HG03103 (cell line): ENCODE measurements around the gene SLC2A5.

ENCODE experiments used
- ATAC-seq: cut with Tn5 transposase; IDR thresholded peaks from one replicate; pipeline ENCODE4 v1.9.1; 2021; ENCODE audit warnings: low read depth; ENCODE audit not compliant: unreplicated experiment

The SLC2A5 gene

GRCh38 chr1:9093581-9093980 lies 24.1 kb upstream of the SLC2A5 start:
- no peak for ATAC-seq

DNA sequence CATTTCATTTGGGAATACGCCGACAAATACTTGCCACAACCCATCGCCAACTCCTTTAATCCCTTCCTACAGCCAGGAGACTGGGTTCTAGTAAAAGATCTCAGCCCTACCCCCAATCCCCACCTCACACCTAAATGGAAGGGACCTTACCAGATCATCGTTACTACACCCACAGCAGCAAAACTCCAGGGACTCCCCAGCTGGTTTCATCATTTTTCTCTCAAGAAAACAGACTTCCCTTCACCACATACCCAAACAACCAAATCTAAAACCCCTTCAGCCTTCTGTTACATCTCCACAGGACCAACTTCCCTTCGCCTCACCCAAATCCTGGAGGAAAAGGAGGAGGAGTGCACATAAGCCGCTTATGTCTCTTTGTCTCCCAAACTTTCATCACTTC lies 23.7 kb upstream of the SLC2A5 start:
- no peak for ATAC-seq

GRCh38 chr1:9088807-9089206 lies 19.4 kb upstream of the SLC2A5 start:
- no peak for ATAC-seq

DNA sequence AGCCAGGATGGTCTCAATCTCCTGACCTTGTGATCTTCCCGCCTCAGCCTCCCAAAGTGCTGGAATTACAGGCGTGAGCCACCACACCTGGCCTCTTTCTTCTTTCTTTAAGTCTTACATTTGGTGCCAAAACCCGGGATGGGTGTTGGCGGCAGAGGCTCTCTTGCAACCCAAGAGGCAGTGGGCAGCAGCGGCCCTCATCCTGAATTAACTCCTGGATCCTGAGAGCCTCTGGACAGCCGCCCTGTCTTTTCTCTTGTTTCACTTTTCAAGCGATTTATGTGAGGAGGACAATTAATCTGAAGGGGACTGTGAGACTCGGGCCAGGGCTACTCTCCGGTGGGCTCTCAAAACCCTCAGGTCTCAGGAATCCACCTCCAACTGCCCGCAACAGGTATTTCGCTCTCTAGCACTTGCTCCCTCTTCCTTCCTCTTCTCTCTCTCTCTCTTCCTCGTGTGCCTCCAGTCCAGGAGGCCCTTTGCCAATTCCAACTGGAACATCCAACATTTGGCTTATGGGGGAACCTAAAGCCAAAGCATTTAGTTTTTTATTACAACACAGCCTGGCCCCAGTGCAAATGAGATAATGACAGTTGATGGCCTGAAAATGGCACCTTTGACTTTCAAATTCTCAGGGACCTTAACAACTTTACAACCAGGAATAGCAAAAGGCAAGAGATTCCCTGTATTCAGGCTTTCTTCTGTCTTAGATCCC lies 18.1 kb upstream of the SLC2A5 start:
- ATAC-seq = no peak

GRCh38 chr1:9086796-9087195 lies 17.4 kb upstream of the SLC2A5 start:
- no peak for ATAC-seq

DNA sequence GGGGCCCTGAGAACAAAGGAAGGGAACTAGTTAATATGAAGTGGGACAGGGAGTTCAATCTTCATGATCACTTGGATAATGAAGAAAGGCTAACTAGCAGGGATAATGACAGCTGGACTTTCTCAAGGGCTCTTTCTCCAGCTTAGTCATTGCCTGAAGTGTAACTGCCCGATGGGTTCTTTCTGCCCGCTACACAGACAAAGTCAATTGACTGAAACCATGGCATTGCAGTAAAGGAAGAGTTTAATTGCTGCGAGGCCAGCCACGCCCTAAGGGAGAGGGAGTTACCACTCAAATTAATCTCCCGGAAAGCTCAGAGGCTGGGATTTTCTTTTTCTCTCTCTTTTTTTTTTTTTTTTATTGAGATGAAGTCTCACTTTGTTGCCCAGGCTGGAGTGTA lies 16.6 kb upstream of the SLC2A5 start:
- ATAC-seq = no peak

DNA sequence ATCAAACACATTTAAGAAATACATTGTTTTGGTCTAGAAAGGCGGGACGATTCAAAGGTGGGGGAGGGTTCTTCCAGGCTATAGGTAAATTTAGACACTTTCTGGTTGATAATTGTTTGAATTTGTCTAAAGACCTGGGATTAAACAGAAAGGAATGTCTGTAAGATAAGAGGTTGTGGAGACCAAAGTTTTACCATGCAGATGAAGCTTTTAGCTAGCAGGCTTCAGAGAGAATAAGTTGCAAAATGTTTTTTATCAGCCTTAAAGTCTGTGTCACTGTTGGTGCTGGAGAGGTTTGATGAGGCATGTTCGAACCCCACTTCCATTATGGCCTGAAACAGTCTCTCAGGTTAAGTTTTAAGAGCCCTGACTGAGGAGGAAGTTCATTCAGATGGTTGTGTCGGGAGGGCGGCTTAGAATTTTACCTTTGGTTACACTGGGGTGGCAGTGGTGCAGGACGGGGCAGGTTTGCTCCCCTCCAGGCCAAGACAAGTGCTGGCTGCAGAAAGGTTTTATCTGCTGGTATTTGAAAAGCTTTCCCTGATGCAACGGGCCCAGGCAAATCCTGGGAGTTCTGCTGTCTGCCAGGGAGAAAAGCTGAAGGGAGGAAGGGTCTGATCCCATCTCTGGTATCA lies 16.0 kb upstream of the SLC2A5 start:
- no peak for ATAC-seq

DNA sequence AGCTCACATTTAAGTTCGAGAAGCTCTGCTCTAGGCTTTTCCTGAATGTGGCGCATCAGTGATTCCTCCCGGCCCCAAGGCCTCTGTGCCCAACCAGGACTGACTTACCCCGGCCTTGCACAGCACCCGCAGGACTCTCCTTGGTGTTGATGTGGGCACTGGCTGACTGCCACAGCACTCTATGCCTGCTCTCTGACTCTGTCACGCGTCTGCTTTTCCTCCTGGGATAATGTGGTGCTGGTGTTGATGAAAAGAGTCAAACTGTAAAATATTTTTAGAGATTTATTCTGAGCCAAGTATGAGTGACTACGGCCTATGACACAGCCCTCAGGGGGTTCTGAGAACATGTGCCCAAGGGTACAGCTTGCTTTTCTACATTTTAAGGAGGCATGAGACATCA lies 15.5 kb upstream of the SLC2A5 start:
- ATAC-seq = no peak

- ATAC-seq = no peak
Measured at GRCh38 chr1:9081473-9081872, 12.0 kb upstream of the SLC2A5 start.

- ATAC-seq = no peak
Measured at GRCh38 chr1:9080705-9081291, 11.4 kb upstream of the SLC2A5 start.

- no peak for ATAC-seq
Measured at GRCh38 chr1:9079988-9080704, 10.7 kb upstream of the SLC2A5 start.

- no peak for ATAC-seq
Measured at GRCh38 chr1:9078752-9079500, 9.5 kb upstream of the SLC2A5 start.

DNA sequence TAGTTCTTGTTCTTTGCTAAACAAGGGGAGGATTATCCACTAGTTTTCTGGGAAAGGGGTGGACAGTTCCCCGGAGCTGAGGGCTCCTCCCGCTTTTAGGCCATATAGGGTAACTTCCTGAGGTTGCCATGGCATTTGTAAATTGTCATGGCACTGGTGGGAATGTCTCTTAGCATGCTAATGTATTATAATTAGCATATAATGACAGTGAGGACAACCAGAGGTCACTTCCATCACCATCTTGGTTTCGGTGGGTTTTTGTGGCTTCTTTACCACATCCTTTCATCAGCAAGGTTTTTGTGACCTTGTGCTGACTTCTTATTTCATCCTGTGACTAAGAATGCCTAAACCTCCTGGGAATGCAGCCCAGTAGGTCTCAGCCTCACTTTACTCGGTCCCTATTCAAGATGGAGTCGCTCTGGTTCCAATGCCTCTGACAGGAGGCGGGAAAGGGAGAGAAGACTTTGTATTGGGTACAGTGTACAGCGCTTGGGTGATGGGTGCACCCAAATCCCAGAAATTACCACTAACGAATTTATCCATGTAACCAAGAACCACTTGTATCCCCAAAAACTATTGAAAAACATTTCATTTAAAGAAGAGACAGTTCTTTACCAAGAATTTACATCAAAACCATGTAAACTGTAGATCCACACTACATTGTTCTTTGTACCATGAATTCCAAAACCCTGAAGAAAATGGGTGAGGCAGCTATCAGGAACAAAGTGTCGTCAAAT lies 8.7 kb upstream of the SLC2A5 start:
- ATAC-seq = no peak

GRCh38 chr1:9075022-9075421 lies 5.6 kb upstream of the SLC2A5 start:
- no peak for ATAC-seq

- no peak for ATAC-seq
Measured at GRCh38 chr1:9073143-9073542, 3.7 kb upstream of the SLC2A5 start.

DNA sequence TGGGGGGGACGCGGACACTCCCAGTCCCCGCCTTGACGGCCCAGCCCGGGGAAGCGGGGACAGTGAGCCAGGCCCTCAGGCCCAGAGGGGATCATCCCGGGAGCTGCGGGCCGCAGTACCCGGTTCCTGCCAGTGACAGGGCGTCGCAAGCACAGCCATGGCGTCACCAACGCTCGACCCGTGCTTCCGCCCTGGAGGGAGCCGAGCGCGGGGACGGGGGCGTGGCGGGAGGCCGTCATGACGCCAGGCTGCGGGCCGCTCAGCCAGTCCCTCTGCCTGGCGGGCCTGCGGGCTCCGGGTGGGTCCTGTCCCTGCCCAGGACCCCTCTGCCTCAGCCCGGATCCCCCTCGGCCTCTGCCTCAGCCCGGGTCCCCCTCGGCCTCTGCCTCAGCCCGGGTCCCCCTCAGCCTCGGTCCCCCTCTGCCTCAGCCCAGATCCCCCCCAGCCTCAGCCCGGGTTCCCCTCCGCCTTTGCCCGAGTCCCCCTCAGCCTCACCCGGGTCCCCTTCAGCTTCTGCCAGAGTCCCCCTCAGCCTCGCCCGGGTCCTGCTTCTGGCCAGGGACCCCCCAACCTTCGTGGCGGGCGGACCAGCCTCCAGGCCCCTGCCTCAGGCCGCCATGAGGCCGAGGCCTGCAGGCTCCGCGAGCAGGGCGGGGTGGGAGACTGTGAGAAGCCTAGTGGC lies 2.3 kb upstream of the SLC2A5 start:
- no peak for ATAC-seq

DNA sequence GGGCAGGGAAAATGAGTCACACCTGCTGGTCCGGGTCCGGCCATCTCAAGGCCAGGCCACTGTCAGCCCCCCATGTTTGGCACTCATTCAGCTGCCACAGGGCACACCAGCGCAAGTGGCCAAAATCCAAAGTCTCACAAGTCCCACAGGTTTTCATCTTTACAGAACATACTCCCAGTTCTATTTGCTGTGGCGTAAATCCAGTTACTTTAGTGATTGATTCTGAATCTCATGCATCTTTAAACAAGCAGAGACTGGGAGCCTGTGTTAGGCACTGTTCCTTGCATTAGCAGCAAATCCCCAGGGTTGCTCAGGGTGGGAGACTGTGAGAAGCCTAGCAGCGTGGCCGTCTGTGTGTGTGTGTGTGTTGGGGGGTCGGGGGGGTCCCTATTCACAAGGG lies 1.1 kb upstream of the SLC2A5 start:
- no peak for ATAC-seq

DNA sequence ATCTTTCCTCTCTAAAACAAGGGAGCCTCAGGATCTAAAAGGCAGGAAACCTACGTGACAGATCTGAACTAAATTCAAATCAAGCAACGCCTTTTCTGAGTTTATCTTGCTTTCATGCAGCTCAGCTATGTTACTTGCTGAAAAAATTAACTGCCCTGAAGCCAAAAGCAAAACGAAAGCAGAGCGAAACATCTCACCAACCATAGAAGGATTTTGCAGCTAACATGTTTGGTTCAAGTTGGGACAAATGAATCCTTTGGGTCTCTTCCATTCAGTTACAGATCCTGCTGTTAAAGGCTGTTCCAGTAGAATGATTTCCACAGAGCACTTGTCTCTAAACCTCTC lies 482 bp downstream of the SLC2A5 start:
- no peak for ATAC-seq

GRCh38 chr1:9066945-9067807 lies 2.3 kb downstream of the SLC2A5 start:
- ATAC-seq = no peak
